Right renal cortex interstitium (tissue), 3 donors: ENCODE measurements around the gene ZNF365. TPM values are rescaled to one million over a fixed set of nuclear protein-coding genes. Genes with fewer than 3 reads are reported as not detected.
"Not testable (repeated sequence)": the region's sequence is repeated elsewhere in the genome, so short reads cannot be mapped to it uniquely, and the experiment has no call there.

Experiments used
- DNase-seq, 3 donors: peaks; one replicate each; pipeline ENCODE4 v3.0.0-alpha.2; 2013; ENCODE audit warnings: low read depth in 3 of 3, low spot score in 2 of 3
- polyA plus RNA-seq, 3 donors: library from polyadenylated mRNA; unstranded; fragments of 120-200 nt; gene quantifications; one replicate each; pipeline ENCODE4 v1.2.1, GENCODE V29; 2013; ENCODE audit not compliant: insufficient read length in 3 of 3

The ZNF365 gene
- polyA plus RNA-seq, 3 donors: 0.33 to 0.53 (median 0.37) TPM

DNA sequence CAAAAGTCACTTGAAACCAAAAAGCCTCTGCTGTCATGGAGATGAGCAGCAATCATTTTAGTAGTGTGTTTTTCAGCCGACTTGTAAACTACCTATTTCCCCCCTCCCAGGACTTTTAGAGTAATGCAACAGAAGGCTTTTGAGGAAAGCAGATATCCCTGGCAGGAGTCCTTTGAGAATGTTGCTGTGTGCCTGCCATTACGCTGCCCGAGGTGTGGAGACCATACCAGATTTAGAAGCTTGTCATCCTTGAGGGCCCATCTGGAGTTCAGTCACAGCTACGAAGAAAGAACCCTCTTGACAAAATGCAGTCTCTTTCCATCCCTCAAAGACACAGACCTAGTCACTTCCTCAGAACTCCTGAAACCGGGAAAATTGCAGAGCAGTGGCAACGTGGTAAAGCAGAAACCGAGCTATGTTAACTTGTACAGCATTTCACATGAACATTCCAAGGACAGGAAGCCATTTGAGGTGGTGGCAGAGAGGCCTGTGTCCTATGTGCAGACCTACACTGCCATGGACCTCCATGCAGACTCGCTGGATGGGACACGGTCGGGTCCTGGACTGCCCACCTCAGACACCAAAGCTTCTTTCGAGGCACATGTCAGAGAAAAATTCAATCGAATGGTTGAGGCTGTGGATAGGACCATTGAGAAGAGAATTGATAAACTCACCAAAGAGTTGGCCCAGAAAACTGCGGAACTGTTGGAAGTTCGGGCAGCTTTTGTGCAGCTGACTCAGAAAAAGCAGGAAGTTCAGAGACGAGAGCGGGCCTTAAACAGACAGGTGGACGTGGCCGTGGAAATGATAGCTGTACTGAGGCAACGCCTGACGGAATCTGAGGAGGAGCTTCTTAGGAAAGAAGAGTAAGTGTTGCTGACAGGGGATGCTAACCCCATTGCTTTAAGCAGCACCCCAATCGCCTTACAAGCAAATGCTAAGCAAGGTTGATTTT lies 2.2 kb downstream of the ZNF365 start:
- no peak for DNase-seq

GRCh38 chr10:62377026-62377415 lies 2.9 kb downstream of the ZNF365 start:
- no peak for DNase-seq

DNA sequence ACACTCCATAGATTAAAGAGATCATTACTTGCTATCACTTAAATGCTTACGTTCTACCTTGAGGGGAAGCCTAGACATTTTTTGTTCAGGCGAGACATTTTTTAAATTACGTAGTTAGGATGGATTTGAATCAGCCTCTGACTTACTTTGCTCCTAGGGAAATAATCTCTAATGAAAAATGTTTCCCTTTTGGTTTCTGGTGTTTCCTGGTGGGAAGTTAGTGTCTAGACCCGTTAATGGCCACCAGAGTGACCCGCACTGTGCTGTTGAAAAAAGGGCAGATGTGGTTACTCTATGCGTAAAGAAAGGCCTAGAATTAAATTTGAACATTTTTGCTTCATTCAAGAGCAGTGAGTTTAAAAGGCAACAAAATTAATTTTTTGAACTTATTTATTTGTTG lies 3.8 kb downstream of the ZNF365 start:
- DNase-seq: no peak

- DNase-seq: not testable (repeated sequence)
Observed at GRCh38 chr10:62378877-62379276, 4.7 kb downstream of the ZNF365 start.

DNA sequence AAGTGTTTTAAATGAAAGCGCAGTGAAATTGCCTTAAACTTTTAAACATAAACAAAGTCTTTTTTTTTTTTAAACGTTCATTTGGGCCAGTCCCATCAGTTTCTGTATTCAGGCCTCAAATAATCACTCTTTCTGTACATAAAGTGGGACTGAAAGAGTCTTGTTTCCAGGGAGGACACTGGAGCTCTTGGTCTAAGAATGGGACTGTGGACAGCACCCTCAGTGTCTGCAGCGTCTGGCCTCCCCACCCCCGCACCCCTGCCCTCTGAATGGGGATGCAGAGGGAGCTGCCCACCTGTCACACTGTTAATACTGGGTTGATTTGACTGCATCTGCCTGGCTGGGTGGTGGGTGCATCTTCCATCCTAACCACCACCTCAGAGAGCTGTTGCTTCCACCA lies 5.2 kb downstream of the ZNF365 start:
- no peak for DNase-seq

DNA sequence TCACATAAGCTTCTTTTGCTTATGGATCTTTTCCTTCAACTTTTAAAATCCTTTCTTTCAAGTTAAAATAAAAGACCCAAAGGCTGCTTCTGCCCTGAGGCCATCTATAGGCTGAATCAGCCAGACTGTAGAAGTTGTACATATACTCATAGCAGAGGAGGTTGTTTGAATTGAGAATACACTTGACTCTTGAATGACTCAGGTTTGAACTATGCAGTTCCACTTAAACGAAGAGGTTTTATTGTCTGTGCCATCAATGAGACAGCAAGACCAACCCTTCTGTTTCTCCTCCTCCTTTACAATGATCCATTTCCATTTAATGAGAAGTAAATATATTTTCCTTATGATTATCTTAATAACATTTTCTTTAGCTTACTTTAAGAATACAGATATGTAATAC lies 5.8 kb downstream of the ZNF365 start:
- no peak for DNase-seq

GRCh38 chr10:62381385-62382102 lies 7.4 kb downstream of the ZNF365 start:
- no peak for DNase-seq

DNA sequence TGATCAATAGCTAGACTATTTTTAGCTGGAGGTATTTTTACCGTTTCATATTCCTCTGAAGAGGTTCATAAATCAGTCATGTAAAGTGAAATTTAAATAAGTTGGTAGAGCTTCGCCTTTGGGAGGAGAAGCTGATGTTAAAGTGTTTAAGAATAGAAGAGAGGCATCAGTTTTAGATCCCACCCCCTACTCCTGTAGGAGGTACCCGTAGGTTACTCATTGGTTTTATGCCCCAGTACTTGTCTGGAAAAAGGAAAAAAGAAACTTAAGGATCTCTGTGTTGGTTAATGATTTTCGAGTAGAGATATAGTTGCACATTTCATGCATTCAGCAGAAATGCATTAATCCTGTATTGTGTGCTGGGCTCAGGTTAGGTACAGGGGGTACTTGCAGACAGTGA lies 8.7 kb downstream of the ZNF365 start:
- no peak for DNase-seq

DNA sequence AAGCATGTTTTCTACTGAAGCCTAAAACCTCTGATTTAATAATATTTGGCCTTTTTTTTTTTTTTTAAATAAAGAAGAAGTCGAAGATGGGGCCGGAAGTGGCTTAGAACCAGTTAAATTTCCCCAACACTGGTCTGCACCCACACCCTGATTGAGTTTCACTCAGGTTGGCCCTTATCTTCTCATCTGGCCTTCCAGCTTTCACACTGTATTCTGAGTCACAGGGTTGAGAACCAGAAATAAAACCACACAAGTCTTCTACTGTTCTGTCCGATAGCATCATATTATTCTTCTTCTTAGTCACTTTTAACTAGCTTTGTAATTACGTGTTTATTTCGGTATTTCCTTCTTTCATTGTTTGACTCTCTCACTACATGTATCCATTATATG lies 9.9 kb downstream of the ZNF365 start:
- DNase-seq: no peak

DNA sequence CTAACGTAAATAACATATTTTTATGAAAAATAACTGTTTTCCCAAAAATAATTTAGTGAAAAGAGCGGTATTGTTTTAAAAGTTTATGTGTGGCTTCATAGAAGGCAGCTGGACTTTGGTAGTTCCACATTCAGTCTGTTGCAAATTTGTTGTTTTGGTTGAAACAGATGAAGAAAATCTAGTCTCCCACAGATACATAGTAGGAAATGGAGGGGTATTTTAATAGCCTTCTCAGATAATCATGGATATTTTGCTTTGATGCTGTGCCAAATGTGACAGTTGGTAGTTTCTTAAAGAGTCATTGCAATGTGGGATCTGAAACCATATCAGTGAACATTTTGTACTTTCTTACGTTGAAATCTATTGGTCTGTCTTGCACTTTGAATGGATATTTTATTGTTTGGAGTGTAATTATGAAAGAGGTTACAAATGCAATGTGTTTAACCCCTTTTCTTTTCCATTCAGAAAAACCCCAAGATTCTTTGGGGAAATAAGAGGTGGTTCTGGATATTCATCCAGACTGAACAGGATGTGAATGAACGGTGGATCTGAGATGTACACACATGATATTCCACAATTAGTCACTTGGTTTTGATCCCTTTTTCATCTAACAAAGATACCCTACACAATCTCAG lies 10.4 kb downstream of the ZNF365 start:
- no peak for DNase-seq

- no peak for DNase-seq
Observed at GRCh38 chr10:62386356-62387320, 12.5 kb downstream of the ZNF365 start.

GRCh38 chr10:62388328-62388727 lies 14.2 kb downstream of the ZNF365 start:
- DNase-seq: no peak

DNA sequence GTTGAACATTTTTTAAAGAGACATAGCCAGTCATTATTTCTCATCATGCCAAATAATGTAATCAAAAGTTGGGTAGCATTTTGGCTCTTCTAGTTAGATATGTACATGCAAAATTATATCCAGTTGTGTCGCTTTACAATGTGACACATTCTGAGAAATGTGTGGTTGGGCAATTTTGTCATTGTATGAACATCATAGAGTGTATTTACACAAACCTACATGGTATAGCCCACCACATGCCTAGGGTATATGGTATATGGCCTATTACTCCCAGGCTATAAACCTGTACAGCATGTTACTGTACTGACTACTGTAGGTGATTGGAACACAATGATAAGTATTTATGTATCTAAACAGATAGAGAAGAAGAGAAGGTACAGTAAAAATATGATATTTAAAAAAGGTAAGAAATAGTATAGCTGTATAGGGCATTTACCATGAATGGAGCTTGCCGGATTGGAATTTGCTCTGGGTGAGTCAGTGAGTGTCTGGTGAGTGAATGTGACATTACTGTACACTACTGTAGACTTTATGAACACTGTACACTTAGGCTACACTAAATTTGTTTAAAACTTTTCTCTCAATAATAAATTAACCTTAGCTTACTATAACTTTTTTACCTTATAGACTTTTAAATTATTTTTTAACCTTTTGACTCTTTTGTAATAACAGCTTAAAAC lies 16.5 kb downstream of the ZNF365 start:
- DNase-seq: no peak

- DNase-seq: no peak
Observed at GRCh38 chr10:62393237-62393636, 19.1 kb downstream of the ZNF365 start.

DNA sequence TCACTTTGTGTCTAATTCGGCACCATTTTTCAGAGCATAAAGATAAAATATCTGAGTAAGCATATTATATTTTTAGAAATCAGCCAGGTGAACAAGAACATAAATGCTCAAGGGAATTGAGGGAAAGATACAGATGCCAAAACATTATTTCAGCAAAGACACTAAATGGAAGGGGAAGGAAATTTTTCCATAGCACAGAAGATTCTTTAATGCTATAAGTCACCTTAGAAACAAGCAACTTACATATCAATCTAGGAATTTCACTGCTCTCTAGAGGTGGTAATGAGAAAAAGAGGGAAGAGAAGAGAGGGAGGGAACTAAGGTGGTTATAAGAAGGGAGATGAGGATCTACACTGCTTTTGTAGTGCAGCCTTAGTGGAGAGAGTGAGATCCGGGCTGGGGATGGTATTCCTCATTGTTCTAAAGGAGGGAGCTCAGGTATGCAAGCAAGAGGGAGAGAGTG lies 20.4 kb downstream of the ZNF365 start:
- no peak for DNase-seq

DNA sequence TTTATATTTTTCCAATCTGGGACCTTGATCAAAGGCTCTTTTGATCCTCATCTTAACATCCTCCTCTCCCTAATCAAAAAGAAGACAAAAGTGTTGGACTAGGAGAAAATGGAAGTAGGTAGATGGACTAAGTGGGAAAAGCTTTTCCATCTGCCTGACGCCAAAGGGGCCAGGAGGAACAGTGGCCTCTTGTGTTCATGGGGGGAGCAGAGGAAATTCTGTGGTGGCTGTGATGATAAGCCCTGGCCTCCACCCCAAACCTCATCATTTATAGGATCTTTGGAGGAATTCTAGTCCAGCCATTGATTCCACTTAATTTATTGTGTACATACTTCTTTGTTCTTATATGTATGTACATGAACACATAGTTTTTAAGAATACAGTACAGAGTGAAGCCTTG lies 21.7 kb downstream of the ZNF365 start:
- no peak for DNase-seq

- no peak for DNase-seq
Observed at GRCh38 chr10:62396864-62397263, 22.7 kb downstream of the ZNF365 start.

GRCh38 chr10:62399211-62399610 lies 25.0 kb downstream of the ZNF365 start:
- DNase-seq: no peak

- no peak for DNase-seq
Observed at GRCh38 chr10:62402508-62402907, 28.3 kb downstream of the ZNF365 start.

DNA sequence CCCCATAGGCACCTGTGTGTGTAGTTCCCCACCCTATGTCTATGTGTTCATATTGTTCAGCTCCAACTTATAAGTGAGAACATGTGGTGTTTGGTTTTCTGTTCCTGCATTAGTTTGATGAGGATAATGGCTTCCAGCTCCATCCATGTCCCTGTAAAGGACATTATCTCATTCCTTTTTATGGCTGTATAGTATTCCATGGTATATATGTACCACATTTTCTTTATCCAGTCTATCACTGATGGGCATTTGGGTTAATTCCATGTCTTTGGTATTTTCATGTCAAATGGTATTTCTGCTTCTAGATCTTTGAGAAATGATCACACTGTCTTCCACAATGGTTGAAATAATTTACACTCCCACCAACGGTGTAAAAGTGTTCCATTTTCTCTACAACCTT lies 36.4 kb downstream of the ZNF365 start:
- not testable (repeated sequence) for DNase-seq
